OCI-LY1 (cell line): ENCODE measurements around the gene SSH2.

ENCODE experiments used
- CTCF ChIP-seq: fragments of 200-600 bp; sonication (generic), shearing (Covaris generic); IDR thresholded peaks from 2 replicates; pipeline ENCODE4 v1.5.1; 2017; ENCODE audit warnings: mild to moderate bottlenecking, antibody characterized with exemption, low read length, moderate library complexity, mixed read lengths
- EZH2 ChIP-seq: fragments of 200-600 bp; sonication (generic), shearing (Covaris generic); IDR thresholded peaks from 2 replicates; pipeline ENCODE4 v1.8.0; 2017; ENCODE audit warnings: borderline replicate concordance, mixed run types, mild to moderate bottlenecking, antibody characterized with exemption, low read length, moderate library complexity, mixed read lengths

GRCh38 chr17:29661213-29661612 is 268.8 kb downstream of the SSH2 start:
- TF ChIP-seq CTCF (no peak), EZH2 (no peak)
